Measurements from ENCODE around the gene TMEM92.
A peak's percentile ranks its signal among the peaks of the same experiment; 100 is the strongest.

The TMEM92 gene

GRCh38 chr17:50272711-50273653, 1.3 kb upstream of the TMEM92 start:
- Histone ChIP-seq H3K27me3 (peaks cover 4% of the 10 kb centered on the region; the same call in 1 of the 2 replicates), H3K4me1 (no peaks in the 10 kb centered on the region), H3K36me3 (no peaks in the 10 kb centered on the region), H3K4me3 (ENCODE audit: low read depth, low read length) (peak overlapping the region; percentile 40), H3K9me3 (no peaks in the 10 kb centered on the region)
- TF ChIP-seq CTCF (IDR thresholded peaks at IDR 0.05; ENCODE audit: low read depth, low read length): peak; percentile 43; the same call in 1 of the 2 replicates
- DNase-seq: peak; percentile 75

- DNase-seq: no peak
- Histone ChIP-seq H3K27me3 (peaks cover 4% of the 10 kb centered on the region; the same call in 1 of the 2 replicates), H3K36me3 (no peaks in the 10 kb centered on the region), H3K4me1 (no peaks in the 10 kb centered on the region), H3K9me3 (no peaks in the 10 kb centered on the region), H3K4me3 (ENCODE audit: low read depth, low read length) (no peak overlapping the region)
- no peak for TF ChIP-seq CTCF (IDR thresholded peaks at IDR 0.05; ENCODE audit: low read depth, low read length)
These were observed 619 bp upstream of the TMEM92 start for GRCh38 chr17:50273654-50274040.

DNA sequence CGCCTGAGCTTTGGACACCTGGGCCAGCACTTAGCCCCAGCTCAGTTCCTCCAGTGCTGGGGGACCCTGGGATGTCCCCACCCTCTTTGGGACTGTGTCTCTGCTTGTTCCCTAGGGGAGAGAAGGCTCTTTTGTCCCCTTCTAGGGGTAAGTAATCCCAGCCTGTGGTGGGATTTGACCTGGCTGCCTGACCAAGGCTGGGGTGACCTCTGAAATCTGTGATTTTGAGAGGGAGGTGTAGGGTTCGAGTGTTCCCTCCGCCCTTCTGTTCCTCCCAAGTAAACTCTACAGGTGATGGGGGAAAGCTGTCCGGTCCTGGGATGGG, 593 bp downstream of the TMEM92 start:
- H3K4me1 ChIP-seq: no peaks in the 10 kb centered on the region

DNA sequence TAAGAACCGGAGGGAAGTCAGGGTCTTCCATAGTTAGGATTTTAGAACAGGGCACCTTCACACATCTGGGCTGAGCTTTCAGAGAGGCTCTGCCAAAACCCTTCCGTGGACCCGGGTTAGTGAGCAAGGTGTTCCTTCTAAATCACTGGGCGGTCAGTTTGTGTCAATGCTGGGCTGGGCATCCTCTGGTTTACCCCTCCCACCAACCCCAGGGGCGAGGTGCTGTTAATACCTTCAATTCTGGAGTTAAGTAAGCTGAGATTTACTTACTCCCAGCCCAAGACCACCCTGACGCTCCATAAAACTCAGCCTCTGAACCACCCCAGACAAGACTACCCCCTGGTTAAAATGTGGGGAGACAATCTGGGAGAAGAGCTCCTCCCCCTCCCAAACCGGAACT, 1.0 kb downstream of the TMEM92 start:
- Histone ChIP-seq H3K27me3 (peaks cover 4% of the 10 kb centered on the region; the same call in 1 of the 2 replicates), H3K36me3 (no peaks in the 10 kb centered on the region), H3K9me3 (no peaks in the 10 kb centered on the region), H3K4me3 (ENCODE audit: low read depth, low read length) (no peak overlapping the region), H3K4me1 (no peaks in the 10 kb centered on the region)
- DNase-seq: no peak
- no peak for TF ChIP-seq CTCF (IDR thresholded peaks at IDR 0.05; ENCODE audit: low read depth, low read length)

More for the DNA sequence above, 593 bp downstream of the TMEM92 start:
- no peak for DNase-seq
- Histone ChIP-seq H3K9me3 (no peaks in the 10 kb centered on the region), H3K27me3 (peaks cover 4% of the 10 kb centered on the region; the same call in 1 of the 2 replicates), H3K36me3 (no peaks in the 10 kb centered on the region), H3K4me3 (ENCODE audit: low read depth, low read length) (no peak overlapping the region)
- TF ChIP-seq CTCF (IDR thresholded peaks at IDR 0.05; ENCODE audit: low read depth, low read length): no peak

DNA sequence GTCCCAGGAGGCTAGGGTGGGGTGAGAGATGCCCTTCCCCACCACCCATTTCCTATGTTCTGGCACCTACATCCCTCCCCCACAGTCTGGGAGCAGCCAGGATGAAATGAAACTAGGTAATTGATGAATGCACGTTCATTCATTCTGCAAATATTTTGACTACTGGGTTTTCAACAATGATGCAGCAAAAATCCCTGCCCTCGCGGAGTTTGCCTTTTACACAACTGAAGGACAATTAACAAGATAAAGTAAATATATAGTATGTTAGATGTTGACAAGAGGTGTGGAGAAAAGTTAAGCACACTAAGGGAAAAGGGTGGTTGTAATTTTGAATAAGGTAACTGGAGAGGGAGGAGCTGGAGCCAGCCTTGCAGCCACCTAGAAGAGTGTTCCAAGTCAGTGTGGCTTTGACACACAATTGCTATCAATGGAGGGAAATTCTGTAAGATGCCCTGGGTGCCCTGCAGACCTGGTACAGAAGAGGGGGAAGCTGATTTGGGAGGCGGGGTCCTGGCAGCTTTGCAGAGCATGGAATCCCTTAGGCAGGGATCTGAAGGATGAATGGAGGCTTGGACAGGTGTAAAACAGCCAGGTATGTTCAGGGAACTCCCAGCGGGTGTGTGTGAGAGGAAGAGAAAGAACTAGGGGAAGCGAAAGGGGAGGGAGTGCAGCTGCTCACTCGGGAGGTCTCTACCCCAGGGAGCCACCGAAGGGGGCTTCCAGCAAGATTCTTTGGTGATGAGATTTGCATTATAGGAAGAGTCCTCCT, 2.5 kb downstream of the TMEM92 start:
- H3K9me3 ChIP-seq: no peaks in the 10 kb centered on the region
- TF ChIP-seq CTCF (IDR thresholded peaks at IDR 0.05; ENCODE audit: low read depth, low read length): no peak
- H3K4me3 ChIP-seq (ENCODE audit: low read depth, low read length): no peak overlapping the region
- H3K27me3 ChIP-seq: peaks cover 4% of the 10 kb centered on the region; the same call in 1 of the 2 replicates
- no peaks in the 10 kb centered on the region for H3K36me3 ChIP-seq
- no peak for DNase-seq
- no peaks in the 10 kb centered on the region for H3K4me1 ChIP-seq

Data from BE2C (cell line).